Activated naive CD4-positive, alpha-beta T cell treated with anti-CD3 and anti-CD28 coated beads, Interleukin-2, amount 10 ng/mL, durations not matched to agents 7 days and 5 days (primary cell): ENCODE results near the gene CD109.

ENCODE experiments used
- CTCF ChIA-PET: fragments of 350-600 bp; sonication (Branson Sonifier 250); formaldehyde crosslinking; loops from one replicate; lab custom pipeline; 2021; ENCODE audit warnings: antibody characterized with exemption; lab: Charles Lee
- DNase-seq: peaks from one replicate; pipeline ENCODE4 v3.0.0-alpha.2; 2020
- H3K27ac Mint-ChIP-seq: one replicate; pipeline ENCODE4 v1.8.0; 2021; ENCODE audit warnings: mild to moderate bottlenecking, moderate library complexity, mixed read lengths
- H3K27me3 Mint-ChIP-seq: one replicate; pipeline ENCODE4 v1.8.0; 2021; ENCODE audit warnings: mild to moderate bottlenecking, mixed read lengths
- H3K36me3 Mint-ChIP-seq: one replicate; pipeline ENCODE4 v1.8.0; 2021; ENCODE audit warnings: mixed read lengths
- H3K4me1 Mint-ChIP-seq: one replicate; pipeline ENCODE4 v1.8.0; 2021; ENCODE audit warnings: mixed read lengths
- H3K4me3 Mint-ChIP-seq: one replicate; pipeline ENCODE4 v1.8.0; 2021; ENCODE audit warnings: mild to moderate bottlenecking, moderate library complexity, mixed read lengths
- H3K9me3 Mint-ChIP-seq: one replicate; pipeline ENCODE4 v1.8.0; 2021; ENCODE audit warnings: mixed read lengths

Gene CD109

DNA sequence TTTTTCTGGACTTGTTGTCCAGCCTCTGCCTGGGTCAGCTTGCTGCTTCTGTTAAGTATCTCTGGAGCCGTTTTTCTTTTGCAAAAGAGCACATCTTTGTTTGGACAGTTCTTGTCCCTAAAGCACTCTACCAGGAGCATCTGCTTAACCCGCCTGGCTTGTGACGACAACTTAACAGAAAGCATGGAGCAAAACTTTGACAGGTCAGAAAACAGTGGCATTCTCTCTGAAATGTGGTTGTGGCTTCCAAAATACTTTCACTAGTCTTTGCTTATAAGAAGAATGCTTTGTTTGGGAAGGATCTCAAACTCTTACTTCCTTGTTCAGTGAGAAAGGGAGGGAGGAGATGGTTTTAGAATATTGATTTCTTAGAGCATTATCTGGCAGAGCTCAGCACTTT lies 47.6 kb downstream of the CD109 start:
- CTCF ChIA-PET: interaction anchor here (1.1 to 2.5 kb wide), 2 partner anchors 10 to 1468 kb away, joined by 3 to 12 read pairs; no protein-coding TSS in a partner anchor
- H3K27ac Mint-ChIP-seq: no peak overlapping the region
- no peaks in the 10 kb centered on the region for H3K27me3 Mint-ChIP-seq
- H3K4me3 Mint-ChIP-seq: no peak overlapping the region
- peaks cover 2% of the 10 kb centered on the region for H3K4me1 Mint-ChIP-seq
- DNase-seq: no peak
- H3K36me3 Mint-ChIP-seq: peaks cover 1% of the 10 kb centered on the region
- no peaks in the 10 kb centered on the region for H3K9me3 Mint-ChIP-seq

DNA sequence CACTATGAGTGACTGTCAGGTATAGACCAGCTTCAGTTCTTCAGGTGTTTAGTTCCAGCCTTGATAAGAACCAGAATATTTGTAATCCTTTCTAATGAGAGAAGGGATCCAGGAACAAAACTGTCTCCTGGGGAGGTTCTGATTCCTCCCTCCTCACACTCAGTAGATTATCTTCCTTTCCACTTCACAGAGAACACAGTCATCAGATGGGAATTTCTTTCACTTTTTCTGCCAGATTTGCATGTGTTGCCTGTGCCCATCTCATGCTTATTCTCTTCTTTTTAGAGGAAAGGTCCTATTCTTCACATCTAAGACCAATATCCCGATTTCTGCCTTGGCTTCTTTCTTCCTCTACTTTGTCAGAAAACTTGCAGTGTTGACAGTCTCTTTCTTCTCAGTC lies 50.8 kb downstream of the CD109 start:
- DNase-seq: no peak
- Mint-ChIP-seq H3K27me3 (no peaks in the 10 kb centered on the region), H3K27ac (no peak overlapping the region), H3K4me1 (peaks cover 2% of the 10 kb centered on the region), H3K4me3 (no peak overlapping the region), H3K9me3 (no peaks in the 10 kb centered on the region), H3K36me3 (peaks cover 1% of the 10 kb centered on the region)
- CTCF ChIA-PET: no interaction called here

DNA sequence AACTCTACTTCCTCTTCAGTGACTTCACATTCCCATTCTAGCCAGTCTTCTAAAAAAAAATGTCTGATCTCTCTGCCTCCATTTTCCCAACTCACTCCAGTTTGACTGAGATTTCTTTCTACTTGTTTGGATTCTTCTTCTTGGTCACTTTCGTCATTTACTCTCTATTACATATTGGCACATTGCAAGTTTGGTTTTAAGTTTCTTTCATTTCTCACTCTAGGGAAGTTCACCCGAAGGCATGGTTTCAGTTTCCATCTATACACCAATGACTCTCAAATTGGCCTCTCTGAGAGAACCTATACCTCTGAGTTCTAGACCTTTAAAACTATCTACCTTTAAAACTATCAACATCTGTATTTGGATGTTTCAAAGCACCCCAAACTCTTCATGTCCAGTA lies 51.3 kb downstream of the CD109 start:
- DNase-seq: no peak
- Mint-ChIP-seq H3K27me3 (no peaks in the 10 kb centered on the region), H3K4me1 (peaks cover 2% of the 10 kb centered on the region), H3K27ac (no peak overlapping the region), H3K36me3 (no peaks in the 10 kb centered on the region), H3K4me3 (no peak overlapping the region), H3K9me3 (no peaks in the 10 kb centered on the region)
- CTCF ChIA-PET: interaction anchor here (1.2 to 1.7 kb wide), 3 partner anchors 8 to 14 kb away, joined by 4 to 8 read pairs (median 4); no protein-coding TSS in a partner anchor

DNA sequence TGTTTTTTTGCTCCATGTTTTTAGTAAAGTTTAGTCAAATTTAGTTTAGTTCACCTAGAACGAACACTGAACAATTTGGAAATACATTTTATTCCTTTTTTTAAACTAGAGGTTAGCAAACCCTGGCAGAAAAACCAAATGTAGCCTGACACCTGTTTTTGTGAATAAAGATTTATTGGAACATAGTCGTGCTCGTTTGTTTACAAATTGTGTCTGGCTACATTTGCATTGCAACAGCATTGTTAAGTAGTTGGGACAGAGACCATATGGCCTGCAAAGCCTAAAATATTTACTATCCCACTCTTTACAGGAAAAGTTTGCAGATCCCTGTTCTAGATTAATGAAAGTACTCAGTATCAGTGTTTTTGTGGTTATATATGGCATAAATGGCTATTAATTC lies 56.9 kb downstream of the CD109 start:
- no peak overlapping the region for H3K4me3 Mint-ChIP-seq
- H3K27me3 Mint-ChIP-seq: no peaks in the 10 kb centered on the region
- no peaks in the 10 kb centered on the region for H3K4me1 Mint-ChIP-seq
- CTCF ChIA-PET: no interaction called here
- H3K9me3 Mint-ChIP-seq: no peaks in the 10 kb centered on the region
- no peak for DNase-seq
- H3K36me3 Mint-ChIP-seq: no peaks in the 10 kb centered on the region
- no peak overlapping the region for H3K27ac Mint-ChIP-seq

DNA sequence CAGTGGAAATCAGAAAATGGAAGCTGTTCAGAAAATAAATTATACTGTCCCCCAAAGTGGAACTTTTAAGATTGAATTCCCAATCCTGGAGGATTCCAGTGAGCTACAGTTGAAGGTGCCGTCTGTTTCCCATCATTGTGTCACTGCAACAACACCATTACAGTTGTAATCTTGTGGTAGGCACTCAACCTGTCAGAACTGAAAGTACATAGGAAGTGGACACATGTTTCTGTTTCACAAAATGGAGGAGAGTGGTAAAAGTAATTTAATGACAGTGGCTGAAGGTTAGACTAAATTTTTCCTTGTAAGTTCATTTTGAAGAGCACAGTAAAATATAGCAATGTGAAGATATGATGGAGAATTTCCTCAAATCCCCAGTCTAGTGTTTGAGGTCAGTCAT lies 70.0 kb downstream of the CD109 start:
- CTCF ChIA-PET: no interaction called here
- peaks cover 24% of the 10 kb centered on the region for H3K36me3 Mint-ChIP-seq
- DNase-seq: no peak
- no peaks in the 10 kb centered on the region for H3K4me1 Mint-ChIP-seq
- no peak overlapping the region for H3K4me3 Mint-ChIP-seq
- H3K27me3 Mint-ChIP-seq: no peaks in the 10 kb centered on the region
- no peak overlapping the region for H3K27ac Mint-ChIP-seq
- H3K9me3 Mint-ChIP-seq: no peaks in the 10 kb centered on the region

DNA sequence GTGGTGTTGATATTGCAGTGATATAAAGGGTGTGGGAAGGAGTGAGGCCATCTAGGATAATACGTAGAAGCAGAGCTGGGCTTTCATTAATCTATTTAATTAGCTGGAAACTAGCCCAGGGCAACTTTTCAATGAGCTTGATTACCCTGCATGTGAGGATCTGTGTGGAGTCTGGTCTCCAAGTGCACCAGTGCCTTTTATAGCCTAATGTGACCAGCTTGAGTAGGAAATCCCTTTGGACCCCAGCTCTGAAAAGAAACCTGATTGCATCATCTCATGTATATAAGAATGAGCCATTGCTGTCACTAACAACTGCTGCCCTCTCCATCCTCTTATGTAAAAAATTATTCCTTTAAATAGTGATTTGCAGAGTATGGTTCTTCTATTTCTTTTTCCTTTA lies 72.6 kb downstream of the CD109 start:
- no peak for DNase-seq
- H3K9me3 Mint-ChIP-seq: no peaks in the 10 kb centered on the region
- H3K4me1 Mint-ChIP-seq: no peaks in the 10 kb centered on the region
- H3K27me3 Mint-ChIP-seq: no peaks in the 10 kb centered on the region
- no peak overlapping the region for H3K4me3 Mint-ChIP-seq
- H3K27ac Mint-ChIP-seq: no peak overlapping the region
- CTCF ChIA-PET: interaction anchor here (1.3 to 1.6 kb wide), 2 partner anchors 26 to 1440 kb away, joined by 3 to 4 read pairs; no protein-coding TSS in a partner anchor
- peaks cover 18% of the 10 kb centered on the region for H3K36me3 Mint-ChIP-seq

DNA sequence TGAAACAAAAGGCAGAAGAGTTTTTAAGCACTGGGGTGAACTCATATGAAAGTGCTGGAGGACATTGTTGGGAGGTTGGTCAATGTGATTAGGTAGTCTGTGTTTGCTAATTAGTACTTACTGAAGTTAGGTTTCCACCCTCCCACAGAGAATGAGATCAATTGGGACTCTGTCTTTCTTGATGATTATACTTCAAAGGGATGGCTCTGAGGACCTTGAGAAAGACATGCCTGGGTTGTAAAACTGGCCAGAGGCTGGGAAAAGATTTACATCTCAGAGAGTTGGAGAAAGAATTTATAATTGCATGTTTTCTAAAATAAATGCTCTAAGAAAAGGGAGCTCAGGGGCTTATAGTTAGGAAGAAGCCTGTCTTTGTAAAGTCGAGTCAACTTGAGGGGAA lies 74.0 kb downstream of the CD109 start:
- Mint-ChIP-seq H3K27me3 (no peaks in the 10 kb centered on the region), H3K27ac (no peak overlapping the region), H3K36me3 (peaks cover 16% of the 10 kb centered on the region), H3K9me3 (no peaks in the 10 kb centered on the region), H3K4me3 (no peak overlapping the region), H3K4me1 (no peaks in the 10 kb centered on the region)
- CTCF ChIA-PET: no interaction called here
- DNase-seq: no peak

DNA sequence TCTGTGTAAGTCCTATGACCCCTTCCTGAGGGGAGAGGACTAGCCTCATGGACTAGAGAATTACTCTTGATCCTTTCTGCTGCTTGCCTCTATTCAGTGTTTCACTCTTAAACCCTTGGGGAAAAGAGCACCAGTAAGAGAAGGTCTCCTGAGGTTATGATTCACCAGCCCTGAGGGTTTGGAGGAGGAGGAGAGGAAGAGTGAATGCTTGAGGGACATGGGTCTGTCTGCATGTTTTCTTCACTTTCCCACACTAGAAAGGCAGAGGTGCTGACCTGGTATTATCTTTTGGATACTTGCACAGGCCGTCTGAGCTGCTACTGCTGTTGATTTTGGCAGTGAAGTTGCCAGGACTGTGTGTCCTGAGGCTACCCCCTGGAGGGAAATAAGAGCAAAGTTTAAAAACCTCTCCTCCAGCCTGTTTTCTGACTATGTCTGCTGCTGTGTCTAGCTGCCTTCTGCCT lies 78.3 kb downstream of the CD109 start:
- CTCF ChIA-PET: no interaction called here
- Mint-ChIP-seq H3K4me1 (no peaks in the 10 kb centered on the region), H3K36me3 (no peaks in the 10 kb centered on the region), H3K9me3 (no peaks in the 10 kb centered on the region), H3K27ac (no peak overlapping the region), H3K27me3 (no peaks in the 10 kb centered on the region), H3K4me3 (no peak overlapping the region)
- no peak for DNase-seq

DNA sequence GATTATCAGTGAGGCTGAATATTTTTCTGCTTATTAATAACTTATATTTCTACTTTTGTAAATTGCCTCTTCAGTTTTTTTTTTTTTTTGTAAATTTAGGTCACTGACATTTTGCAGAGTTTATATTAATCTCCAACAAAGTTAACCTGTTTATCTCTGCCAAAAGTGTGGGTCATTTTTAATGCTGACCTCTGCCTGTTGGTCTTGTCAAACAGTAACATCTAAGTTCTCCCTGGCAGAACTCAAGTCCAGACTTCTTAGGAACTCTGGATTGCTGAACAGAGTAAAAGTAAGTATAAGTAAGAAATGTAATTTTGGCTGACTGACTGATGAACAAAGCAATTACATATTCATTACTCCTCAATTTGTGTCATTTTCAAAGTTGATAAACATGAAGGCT lies 83.9 kb downstream of the CD109 start:
- Mint-ChIP-seq H3K27ac (no peak overlapping the region), H3K4me3 (no peak overlapping the region), H3K36me3 (peaks cover 5% of the 10 kb centered on the region), H3K9me3 (no peaks in the 10 kb centered on the region), H3K27me3 (no peaks in the 10 kb centered on the region), H3K4me1 (no peaks in the 10 kb centered on the region)
- CTCF ChIA-PET: no interaction called here
- no peak for DNase-seq

DNA sequence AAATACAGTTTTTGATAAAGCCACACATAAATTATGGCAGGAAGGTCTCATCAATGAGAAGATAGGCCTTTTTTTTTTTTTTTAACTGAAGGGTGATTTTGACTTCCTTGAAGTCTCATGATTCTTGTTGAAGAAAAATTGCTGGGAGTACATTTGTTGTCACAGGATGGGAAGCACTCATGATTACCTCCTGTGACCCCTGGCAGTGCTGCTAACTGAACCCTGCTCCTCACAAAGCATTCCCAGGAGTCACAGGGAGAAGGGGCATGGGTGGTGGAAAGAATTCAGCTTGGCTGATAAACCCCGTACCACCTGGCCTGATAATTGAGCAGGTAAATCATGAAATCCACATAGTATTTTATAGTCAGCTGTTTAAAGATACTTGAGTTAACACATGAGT lies 86.9 kb downstream of the CD109 start:
- Mint-ChIP-seq H3K27ac (no peak overlapping the region), H3K36me3 (peaks cover 8% of the 10 kb centered on the region), H3K4me1 (no peaks in the 10 kb centered on the region), H3K9me3 (no peaks in the 10 kb centered on the region), H3K27me3 (no peaks in the 10 kb centered on the region), H3K4me3 (no peak overlapping the region)
- CTCF ChIA-PET: no interaction called here
- no peak for DNase-seq

DNA sequence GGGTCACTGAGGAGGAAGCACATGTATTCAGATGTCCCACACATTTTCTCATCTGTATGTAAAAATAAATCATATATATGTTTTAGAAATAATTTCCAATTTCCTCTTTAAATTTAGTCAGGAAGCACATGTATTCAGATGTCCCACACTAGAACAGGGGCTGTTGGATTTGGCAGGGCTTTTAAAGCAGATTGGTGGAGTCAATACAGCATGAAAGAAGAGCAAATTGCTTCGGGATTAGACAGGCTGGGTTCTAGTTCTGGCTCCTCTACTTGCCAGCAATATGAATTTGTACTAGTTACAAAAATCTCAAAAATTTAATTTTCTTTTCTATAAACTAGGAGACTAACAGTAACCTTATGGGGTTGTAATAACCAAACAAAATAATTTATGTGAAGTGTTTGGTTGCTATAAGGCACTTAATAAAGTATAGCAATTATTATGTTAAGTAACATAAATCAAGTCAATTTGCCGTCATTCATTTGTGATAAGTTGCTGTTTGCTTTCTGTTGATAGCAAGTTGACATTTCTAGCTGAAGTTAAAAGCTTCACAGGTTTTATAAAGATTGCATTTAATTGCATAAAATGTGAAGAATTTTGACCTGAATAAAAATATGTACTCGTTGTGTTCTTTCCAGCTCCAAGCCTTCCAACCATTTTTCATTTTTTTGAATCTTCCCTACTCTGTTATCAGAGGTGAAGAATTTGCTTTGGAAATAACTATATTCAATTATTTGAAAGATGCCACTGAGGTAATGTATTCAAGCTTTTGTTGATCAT lies 88.9 kb downstream of the CD109 start:
- CTCF ChIA-PET: interaction anchor here (1.0 kb wide), 1 partner anchor 12 kb away, joined by 3 read pairs; no protein-coding TSS in a partner anchor
- Mint-ChIP-seq H3K27me3 (no peaks in the 10 kb centered on the region), H3K4me3 (no peak overlapping the region), H3K27ac (no peak overlapping the region), H3K36me3 (peaks cover 8% of the 10 kb centered on the region), H3K9me3 (no peaks in the 10 kb centered on the region), H3K4me1 (no peaks in the 10 kb centered on the region)
- DNase-seq: no peak

DNA sequence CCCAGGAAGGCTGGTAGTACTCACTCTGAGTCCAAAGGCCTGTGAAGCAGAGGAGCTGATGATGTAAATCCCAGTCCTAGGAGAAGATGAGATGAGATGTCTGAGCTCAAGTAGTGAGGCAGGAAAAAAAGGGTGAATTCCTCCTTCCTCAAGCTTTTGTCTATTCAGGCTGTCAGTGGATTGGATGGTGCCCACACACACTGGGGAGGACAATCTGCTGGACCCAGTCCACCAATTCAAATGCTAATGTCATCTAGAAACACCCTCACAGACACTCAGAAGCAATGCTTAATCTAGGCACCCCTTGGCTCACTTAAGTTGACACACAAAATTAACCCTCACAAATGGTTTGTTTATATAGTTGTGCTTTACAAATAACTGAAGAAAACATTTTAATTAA lies 94.6 kb downstream of the CD109 start:
- Mint-ChIP-seq H3K4me1 (no peaks in the 10 kb centered on the region), H3K27me3 (no peaks in the 10 kb centered on the region), H3K9me3 (no peaks in the 10 kb centered on the region), H3K4me3 (no peak overlapping the region), H3K27ac (no peak overlapping the region), H3K36me3 (peaks cover 3% of the 10 kb centered on the region)
- no peak for DNase-seq
- CTCF ChIA-PET: no interaction called here

DNA sequence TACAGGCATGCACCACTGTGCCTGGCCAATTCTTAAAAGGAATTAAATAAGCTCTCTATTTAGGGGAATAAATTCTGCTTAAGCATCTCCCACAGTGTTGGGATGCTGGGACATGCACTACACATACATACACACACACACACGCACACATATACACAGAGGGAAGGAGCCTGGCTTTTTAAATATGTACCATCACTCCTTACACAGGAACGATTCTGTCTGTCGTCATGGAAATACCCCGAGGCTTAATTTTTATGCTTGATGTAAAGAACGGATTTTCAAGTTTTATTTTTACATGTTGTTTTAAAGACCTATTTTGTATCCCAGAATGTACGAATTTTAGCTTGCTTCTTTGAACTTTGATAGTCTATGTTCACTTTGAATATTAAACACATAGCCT lies 95.3 kb downstream of the CD109 start:
- H3K4me1 Mint-ChIP-seq: no peaks in the 10 kb centered on the region
- CTCF ChIA-PET: no interaction called here
- H3K27me3 Mint-ChIP-seq: no peaks in the 10 kb centered on the region
- no peak for DNase-seq
- H3K36me3 Mint-ChIP-seq: peaks cover 1% of the 10 kb centered on the region
- H3K4me3 Mint-ChIP-seq: no peak overlapping the region
- H3K27ac Mint-ChIP-seq: no peak overlapping the region
- H3K9me3 Mint-ChIP-seq: no peaks in the 10 kb centered on the region

DNA sequence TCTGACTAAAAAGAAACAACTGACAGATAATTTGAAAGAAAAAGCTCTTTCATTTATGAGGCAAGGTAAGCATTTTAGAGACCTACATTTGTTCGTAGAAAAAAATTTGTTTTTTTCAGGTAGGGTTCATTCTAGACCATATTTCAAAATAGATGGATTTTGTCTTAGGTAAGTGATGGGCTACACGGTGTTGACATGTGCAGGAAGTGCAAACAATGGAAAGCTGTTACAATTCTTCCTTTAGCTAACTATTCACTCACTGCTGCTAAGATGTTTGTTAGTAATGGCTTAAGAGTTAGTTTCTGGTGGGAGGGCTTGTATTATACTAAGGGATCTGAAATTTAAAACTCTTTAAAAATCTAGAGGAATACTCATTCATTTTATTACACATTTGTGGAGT lies 96.7 kb downstream of the CD109 start:
- Mint-ChIP-seq H3K27ac (no peak overlapping the region), H3K27me3 (no peaks in the 10 kb centered on the region), H3K36me3 (no peaks in the 10 kb centered on the region), H3K9me3 (no peaks in the 10 kb centered on the region), H3K4me1 (no peaks in the 10 kb centered on the region), H3K4me3 (no peak overlapping the region)
- CTCF ChIA-PET: no interaction called here
- DNase-seq: no peak

DNA sequence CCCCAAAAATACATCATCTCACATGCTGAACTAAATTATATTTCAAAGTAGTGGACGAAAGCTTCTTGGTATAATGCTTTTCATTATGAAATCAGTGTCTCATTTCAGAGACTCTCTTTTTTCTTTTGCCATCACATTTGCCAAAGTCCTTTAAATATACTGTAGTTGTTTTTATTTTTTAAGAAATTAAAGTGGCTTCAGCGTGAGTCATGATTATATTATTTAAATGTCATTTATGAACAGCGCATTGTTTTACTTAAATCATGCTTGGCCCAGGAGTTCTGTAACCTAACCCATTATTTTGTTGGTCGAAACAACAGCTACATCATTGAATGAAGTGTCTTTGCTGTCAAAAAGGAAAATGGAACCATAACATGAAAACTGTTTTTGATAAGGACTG lies 100.9 kb downstream of the CD109 start:
- Mint-ChIP-seq H3K4me1 (no peaks in the 10 kb centered on the region), H3K36me3 (peaks cover 4% of the 10 kb centered on the region), H3K4me3 (no peak overlapping the region), H3K27me3 (no peaks in the 10 kb centered on the region), H3K9me3 (no peaks in the 10 kb centered on the region), H3K27ac (no peak overlapping the region)
- no peak for DNase-seq
- CTCF ChIA-PET: interaction anchor here (0.8 to 1.7 kb wide), 3 partner anchors 12 to 59 kb away, joined by 3 to 6 read pairs (median 3); no protein-coding TSS in a partner anchor
